ENCODE data around the gene DHX29.

Gene DHX29

DNA sequence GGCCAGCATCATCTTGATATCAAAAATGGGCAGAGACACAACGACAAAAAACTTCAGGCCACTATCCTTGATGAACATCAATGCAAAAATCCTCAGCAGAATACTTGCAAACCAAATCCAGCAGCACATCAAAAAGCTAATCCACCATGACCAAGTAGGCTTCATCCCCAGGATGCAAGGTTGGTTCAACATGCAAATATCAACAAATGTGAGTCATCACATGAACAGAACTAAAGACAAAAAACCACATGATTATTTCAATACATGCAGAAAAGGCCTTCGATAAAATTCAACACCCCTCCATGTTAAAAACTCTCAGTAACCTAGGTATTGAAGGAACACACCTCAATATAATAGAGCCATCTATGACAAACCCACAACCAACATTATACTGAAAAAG lies 8.8 kb upstream of the DHX29 start:
- no peak for DNase-seq

DNA sequence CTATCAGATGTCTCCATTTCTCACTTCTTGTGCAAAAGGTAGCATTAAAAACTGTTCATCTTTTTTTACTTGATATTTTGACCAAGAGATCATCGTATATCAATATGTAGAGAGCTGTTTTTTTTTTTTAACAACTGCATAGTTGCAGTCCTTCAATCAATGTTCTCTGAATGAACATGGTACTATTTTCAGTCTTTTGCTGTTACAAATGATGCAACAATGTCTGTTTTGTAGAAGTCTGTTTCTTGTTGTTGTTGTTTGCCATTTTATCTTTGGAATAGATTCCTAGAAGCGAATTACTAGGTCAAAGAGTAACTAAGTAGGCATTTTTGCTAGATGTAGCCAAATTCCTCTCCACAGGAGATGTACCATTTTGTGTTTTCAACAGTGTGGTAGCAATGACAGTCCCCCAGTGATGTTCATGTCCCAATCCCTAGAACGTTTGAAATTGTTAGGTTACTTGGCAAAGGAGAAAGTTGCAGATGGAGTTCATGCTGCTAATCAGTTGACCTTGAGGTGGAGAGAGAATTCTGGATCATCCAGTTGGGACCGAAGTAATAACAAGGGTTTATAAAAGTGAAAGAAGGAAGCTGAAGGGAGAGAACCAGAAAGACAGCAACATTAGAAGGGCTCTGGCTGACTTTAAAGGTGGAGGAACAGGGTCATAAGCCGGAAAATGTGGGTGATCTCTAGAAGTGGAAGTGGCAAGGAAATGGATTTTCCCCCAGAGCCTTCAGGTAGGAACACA lies 6.5 kb upstream of the DHX29 start:
- DNase-seq: peak; percentile 24

DNA sequence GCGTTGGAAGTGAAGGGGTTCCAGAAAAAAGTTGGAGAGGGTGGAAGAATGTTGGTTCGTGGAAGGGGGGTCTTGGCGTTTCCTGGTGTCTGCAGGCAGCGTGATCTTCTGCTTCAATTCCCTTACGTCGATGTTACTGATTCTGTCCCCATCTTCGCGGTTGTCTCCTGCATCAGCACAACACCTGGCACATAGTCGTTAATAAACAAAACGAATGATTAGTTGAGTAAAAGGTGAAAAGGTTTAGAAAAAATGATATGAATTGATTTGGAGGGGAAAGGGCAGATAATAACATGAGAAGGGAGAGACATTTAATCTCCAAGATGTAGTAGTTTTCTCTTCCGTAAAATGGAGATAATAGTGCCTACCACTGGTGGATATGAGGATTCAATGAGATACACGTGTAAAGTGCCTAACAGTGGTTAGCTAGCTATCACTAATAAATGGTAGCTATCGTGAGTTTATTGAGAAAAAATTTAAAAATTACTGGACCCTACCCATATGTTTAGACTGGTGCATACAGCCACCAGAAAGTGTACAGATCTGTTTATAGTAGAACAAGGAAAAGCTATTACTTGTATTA lies 851 bp upstream of the DHX29 start:
- DNase-seq: no peak

DNA sequence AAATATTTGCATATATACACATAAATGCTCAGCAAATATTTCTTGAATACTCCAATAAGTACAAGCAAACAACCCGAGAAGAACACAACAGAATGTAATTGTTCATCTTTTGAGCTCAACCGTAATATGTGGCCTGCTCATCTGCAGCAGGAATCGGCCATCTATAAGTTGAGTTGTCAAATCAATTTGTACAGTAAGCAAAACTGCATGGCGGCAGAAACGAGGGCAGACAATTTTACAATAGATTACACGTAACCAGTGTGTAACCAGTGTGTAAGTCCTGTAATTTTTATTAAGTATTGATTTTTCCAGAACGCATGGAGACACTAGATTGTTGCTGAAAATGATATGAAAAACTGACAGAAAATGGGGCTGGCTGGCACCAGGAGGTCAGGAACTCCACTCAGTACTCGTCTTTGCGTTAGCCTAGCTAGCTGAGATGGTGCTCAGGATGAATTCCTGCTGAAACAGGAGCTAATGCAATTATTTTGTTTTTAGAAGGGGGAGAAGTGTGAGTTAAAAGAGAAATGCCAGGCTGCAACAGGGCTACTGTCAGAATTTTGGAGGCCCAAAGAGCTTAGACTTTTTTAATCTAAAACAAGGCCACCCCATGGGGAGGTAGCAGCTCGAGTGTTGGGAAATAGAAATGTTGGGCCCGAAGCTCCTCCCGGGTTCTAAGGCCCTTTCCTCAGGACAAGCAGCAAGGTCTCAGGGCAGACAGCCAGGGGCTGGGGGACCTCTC lies 682 bp downstream of the DHX29 start:
- DNase-seq: no peak

DNA sequence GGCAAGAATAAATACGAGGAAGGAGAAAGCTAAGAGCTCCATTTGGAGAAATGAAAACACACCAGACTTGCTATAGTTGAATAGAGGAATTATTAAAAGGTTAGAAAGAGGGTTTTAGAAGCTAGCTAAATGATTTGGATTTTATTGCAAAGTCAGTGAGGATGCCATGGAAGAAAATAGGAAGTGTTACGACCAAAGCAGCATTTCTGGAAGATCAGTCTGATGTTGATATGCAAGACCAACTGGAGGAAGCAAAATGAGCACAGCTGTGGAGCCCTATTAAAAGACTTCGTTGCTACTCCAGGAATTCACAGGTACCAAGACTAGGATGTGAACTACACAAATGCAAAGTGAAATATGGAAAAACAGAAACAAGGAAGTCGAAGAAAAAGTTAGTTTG lies 2.1 kb downstream of the DHX29 start:
- peak; percentile 25 for DNase-seq

DNA sequence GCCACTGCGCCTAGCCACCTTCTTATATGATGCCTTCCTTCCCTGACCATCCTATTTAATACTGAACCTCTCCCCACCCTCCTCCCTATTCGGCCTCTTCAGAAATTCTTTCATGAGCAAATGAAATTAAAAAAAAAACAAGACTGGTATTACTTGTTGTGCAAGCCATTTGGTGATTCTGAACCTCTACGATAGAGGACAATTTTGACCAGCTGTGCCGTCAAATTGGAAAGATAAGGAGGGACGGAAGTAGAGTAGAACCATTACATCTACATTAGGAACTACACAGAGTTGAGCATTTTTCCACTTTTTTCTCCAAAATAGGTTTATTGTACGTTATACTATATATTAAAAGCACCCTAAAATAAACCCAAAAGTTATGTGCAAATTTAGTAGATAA lies 2.9 kb downstream of the DHX29 start:
- DNase-seq: no peak

DNA sequence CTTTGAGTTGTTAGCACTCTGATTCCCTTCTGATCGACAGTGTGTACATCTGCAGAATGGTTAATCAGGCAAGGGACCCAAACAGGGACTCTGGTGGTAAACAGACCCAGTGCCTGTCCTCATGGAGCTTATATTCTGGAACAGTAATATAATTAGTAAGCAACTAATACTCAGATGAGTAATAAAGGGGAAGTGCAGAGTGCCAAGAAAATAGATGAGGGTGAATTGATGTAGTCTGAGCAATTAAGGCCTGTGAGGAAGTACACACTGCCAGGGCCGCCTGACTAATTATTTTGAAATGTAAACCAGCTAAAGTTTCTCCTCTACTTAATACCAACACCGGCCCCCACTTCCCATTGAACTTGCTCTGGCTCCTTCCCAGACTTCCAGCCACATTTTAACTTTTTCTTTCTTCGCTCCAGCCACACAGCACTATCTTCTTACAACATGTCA lies 4.2 kb downstream of the DHX29 start:
- peak; percentile 78 for DNase-seq

DNA sequence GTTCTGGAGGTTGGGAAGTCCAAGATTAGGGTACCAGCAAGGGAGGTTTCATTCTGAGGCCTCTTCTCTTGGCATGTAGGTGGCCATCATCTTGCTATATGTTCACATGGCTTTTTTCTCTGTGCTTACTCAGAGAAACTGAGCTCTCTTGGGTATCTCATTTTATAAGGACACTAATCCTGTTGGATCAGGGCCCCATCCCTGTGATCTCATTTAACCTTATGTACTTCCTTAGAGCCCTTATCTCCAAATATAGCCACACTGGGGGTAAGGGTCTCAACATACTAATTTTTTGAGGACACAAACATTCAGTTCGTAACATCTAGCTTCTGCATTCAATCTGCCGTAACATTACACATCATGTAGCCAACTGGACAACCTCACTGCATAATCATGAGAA lies 6.6 kb downstream of the DHX29 start:
- DNase-seq: no peak

DNA sequence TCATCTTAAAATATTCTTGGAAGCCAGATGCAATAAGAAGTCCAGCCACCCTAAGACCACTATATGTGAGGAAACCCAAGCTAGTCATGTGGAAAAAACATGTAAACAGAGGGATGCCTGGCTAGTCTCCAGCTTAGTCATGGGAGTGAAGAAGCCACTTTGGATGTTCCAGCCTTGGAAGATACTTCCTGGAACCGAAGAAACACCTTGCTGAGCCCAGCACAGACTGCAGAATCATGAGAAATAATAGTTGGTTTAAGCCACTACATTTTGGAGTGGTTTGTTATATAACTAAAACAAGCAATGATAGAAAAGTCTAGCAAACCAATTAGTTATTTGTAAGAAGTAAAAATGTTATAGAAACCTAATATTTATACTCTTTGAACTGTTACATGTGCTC lies 12.6 kb downstream of the DHX29 start:
- DNase-seq: no peak

DNA sequence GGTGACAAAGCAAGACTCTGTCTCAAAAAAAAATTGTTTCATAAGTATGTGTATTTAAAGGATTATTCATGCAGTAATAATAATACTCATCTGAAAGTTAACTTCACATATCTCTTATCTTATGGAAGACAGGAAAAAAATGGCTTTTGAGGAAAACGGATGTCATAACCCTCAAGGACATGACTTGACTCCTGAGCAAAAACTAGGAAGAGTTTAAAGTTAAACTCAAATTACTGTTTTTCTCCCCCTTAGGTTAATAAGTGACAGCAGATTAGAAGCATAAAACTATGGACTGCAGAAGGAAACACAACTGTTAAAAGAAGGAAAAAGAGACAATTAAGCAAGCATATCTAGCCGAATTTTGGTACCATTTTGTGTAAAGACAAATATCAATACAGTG lies 16.5 kb downstream of the DHX29 start:
- no peak for DNase-seq

DNA sequence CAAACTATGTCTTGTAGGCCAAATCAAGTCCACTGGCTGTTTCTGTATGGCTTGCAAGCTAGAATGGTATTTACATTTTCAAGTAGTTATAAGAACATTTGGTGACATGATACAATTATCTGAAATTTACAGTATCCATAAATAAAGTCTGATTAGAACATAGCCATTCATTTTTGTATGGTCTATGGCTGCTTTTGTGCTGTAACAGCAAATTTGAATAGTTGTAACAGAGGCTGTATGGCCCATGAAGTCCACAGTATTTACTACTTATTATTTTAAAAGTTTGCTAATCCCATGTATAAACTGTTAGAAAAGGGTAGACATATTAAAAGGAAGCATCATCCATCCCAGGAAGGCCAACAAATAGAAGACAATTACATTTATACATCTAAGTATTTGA lies 17.7 kb downstream of the DHX29 start:
- no peak for DNase-seq

DNA sequence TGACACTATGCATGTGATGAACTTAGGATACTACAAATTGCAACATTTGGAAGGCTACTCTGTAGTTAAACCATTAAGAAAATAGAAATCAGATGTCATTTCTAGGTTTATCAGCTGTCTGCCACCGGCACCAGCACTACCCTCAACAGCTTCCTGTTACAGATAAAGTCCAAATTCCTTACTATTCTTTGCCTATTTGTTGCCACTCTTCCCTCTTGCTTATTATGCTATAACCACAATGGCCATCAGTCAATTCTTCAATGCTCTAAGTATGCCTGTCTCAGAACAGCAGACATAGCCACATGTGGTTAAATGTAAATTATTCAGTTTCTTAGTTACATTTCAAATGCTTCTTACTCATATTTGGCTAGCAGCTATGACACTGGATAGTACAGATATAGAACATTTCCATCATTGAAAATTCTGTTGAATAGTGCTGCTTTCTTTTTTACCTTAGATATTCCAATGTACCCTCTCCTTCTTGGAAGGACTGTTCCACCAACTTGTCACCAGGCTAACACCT lies 21.0 kb downstream of the DHX29 start:
- DNase-seq: no peak

DNA sequence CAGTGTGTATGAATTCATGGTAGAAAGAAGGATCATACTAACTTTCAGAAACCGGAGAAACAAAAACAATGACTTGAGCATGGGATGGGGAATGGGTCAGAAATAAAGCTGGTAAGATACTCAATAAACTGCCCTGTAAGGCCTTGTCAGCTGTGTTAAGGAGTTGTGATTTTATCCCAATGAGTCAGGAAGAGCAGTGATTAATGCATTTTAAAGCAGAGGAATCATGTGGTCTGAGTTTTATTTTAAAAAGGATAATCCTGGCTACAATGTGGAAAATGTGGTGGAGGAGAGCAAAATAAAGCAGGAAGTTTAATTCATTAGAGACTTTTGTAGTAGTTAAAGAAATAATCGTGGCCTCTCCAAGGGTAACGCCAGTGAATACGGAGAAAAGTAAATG lies 28.7 kb downstream of the DHX29 start:
- DNase-seq: no peak

DNA sequence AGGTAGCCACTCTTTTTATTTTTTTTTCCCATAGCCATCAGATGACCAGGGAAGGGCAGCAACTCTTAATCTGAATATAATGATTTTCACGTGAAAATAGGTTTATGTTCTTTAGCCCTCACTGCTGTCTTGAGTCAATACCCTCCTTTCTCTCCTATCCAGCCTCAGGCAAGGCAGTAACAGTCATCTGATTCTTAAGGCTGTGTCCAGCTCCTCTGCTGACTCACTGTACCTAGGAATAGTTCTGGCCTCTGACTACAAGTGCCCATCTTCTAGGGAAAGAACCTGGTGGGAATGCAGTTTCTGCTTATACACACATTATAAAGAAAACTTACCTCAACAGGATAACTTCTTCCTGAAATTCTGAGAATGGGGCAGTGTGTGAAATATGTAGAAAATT lies 30.7 kb downstream of the DHX29 start:
- DNase-seq: no peak

DNA sequence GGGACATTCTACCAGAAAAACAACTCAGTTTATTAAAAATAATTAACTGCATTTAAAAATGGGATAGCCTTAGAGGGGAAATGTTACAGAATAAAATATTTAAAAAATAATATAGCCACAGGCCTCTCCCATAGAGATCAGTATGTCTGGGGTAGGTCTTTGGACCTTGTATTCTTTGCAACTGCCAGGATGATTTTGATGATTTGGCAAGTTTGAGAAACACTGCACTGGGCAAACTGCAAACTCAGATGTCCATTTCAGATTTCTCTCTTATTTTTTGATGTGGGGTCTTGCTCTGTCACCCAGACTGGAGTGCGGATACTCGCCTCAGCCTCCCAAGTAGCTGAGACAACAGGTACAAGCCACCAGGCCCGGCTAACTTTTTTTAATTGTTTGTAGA lies 49.2 kb downstream of the DHX29 start:
- DNase-seq: no peak

DNA sequence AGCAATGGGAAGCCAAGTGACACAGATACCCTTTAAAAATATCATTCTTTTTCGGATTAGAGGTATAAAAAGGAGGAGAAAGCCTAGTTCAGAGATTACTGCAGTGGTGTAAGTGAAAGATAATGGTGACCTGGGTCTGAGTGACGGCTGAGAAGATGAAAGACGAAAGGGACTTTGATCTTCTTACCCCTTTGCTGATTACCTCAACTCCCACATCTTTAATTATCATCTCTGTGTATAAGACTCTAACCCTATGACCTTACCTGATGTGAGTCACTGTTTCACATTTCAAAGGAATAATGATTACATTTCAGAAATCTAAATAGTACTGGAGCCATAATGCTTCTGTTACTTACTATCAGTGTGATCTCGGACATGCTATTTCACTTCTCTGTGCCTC lies 52.7 kb downstream of the DHX29 start:
- no peak for DNase-seq

DNA sequence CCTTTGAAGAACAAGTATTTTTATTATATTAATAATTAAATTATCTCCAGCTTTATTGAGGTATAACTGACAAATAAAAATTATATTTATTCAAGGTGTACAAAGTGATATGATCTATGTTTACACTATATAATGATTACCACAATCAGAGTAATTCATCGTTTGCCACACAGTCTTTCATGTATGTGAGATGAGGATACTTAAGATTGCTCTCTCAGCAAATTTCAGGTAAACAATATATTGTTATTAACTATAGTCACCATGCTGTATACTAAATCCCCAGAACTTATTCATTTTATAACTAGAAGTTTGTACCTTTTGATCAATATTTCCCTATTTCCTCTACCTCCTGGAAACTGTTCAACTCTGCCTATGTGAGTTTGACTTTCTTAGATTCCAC lies 57.4 kb downstream of the DHX29 start:
- no peak for DNase-seq

DNA sequence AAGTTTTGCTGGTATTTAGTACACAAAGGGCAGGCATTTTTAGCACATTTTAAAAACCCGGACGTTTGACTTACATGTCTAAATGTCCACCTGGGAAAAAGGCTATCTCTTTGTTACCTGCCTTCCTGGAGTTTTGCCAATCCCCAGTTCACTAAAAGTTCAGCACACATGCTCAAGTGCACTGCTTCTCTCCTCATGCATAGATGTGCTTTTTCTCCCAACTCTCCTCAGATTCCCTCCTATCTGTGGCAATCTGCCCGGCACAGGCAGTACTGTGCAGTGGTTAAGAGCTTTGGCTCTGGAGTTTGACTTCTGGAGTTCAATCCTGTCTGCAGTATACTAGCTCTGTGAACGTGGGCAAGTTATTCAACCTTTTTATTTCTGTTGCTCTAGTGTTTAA lies 65.7 kb downstream of the DHX29 start:
- DNase-seq: no peak

DNA sequence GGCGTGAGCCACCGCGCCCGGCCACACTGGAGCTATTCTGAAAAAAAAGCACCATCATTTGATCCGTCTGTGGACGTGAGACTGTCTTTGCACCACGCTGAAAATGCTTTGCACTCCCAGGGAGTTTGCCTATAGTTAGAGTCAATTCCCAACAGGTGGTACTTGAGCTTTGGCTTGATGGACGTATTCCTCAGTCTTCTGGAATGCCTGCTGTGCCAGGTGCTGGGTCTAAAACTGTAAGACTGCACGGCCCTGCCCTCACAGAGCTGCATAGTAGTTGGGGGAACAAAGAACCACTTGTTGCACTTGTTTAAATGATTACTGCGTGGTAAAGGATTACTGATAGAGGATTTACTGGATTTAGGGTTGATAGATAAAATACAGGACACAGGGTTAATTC lies 70.7 kb downstream of the DHX29 start:
- DNase-seq: no peak

DNA sequence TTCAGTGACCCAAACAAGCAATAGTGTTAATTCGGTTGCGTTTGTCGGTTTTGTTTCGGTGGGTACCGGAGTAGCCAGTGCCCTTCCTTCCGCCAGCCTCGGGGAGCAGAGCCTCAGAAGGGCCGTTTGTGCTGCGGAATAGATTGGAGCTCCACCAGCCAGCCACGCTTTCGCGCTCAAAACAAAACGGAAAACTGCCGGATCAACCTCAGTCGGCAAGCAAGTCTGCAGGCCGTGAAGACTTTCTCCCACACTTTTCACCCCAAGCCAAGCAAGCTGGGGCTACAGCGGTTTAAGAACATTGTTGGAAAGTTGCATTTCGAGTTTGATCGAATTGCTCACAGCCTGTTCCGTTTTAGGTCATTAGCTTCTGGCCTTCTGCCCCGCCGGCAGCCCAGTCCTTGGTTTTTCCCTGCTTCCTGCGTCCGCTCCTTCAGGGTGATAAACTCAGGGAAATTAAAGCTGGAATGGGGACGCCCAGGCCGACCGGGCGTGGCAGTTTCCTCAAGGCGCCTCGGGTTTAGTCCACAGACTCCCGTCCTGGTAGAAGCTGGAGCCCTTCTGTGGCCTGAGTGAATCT lies 73.3 kb downstream of the DHX29 start:
- no peak for DNase-seq

DNA sequence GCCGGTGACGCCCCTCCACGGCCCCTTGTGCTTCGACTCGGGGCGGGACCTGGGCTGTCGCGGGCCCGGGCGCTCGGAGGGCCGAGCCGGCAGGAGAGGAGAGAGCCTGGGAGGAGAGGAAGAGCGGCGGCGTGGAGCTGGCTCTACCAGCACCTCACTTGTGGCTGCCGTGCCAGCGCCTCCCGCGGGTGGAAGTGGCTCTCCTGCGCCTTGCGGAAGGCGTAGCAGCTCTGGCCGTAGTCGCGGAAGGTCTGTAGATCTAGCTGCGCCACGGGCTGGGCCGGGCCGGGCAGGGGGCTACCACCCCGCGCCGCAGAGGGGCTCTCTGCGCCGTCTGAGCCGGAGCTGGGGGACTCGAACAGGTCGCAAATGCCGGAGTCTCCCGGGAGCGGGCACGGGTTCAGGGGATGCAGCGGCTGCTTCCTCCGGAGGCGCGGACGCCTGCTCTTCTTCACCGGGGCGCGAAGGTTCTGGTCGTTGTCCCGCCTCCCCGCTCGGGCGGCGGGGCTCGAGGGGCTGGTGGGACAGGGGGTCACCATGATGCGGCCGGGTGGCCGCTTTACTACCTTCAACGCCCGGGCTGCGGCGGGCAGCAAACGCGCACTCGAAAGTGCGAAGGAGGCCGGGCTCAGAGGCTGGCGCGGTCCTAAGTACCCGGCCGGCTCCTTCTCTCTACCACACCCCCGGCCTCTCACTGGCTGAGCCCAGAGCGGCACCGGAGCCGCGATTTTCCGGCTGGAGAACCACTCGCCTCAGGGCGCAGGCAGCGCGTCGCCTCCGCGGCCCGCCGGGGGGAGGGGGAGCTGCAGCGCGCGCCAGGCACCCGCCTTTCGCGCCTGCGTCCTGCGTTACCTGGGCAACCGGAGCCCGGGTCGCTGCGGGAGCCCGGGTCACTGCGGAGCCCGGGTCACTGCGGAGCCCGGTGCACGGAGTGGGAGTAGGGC lies 74.2 kb downstream of the DHX29 start, which contains the start of gene CCNO:
Gene CCNO (minus strand): TSS at position 624 of the 944 bp plus-strand sequence. CDS start 85 bp downstream, at position 539.
- peak; percentile 5 for DNase-seq

DNA sequence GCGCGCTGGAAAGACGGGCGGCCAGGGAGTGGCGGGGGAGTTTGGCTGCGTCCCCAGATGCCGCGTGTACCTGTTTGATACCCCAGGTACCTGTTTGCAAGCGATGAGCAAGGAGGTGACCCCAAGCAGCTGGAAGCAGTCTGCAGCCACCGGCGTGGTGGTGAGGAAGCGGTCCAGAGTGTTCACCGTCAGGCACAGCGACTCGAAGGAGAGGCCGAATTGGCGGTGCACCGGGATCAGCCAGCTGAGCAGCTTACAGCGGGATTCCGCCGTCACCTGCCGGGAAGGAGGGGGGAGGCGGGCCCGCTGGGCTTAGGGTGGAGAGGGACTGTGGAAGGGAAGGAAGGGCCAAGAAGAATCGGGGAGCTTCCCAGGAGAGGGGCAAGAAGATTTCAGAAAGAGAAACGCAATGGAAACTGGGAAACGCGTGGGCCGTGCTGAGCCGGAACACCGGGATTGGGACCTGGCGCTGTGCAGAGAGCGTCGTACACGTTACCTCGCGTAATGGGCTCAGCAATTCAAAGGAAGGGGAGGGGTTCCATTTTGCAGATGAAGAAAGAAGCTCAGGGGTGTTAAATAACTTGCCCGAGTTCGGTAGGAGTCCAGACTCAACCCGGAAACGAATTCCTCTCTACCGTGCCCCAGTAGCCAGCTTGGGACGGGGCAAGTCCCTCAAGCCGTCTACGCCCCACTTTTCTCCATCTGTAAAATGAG lies 75.1 kb downstream of the DHX29 start:
- DNase-seq: no peak
